Measurements from ENCODE around the gene DLX3. TPM values are rescaled to one million over a fixed set of nuclear protein-coding genes. Genes with fewer than 3 reads are reported as not detected.

Gene DLX3
- polyA plus RNA-seq, 1 donor from 2014 or later, result not detected

DNA sequence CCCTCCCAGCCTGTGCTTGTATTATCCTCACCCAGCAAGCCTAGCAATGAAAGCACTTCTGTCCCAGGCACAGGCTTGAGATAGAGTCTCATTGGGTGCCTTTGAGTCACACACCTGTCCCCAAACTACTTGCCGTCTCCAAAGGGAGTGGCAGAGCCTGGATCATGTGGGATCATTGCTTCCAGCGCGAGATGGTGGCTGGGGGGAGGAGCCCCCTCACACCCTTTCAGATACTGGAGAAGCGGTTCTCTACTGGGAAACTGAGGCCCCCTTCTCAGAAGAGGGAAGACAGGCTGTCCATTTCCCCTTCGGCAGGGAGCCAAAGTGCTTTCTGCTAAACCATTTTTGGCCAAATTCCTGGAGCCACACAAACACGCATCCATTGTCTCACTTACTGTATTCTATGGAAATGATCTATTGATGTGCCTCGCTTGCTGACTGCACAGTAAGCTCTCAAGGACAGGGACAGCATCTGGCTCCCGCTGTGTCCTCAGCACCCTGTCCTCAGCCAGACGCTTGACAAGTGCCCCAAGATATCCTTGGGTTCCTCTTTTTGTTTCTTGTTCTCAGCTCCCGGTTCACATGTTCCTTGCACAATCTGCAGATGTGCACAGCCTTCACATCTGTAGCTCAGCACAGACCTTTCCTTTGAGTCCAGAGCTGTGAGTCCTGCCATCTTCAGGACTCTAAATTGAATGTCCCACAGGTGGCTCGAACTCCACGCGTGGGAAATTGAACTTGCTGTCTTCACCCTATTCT lies 26.0 kb upstream of the DLX3 start:
- Histone ChIP-seq H3K9me2 (ENCODE audit: insufficient read depth, low read length) (no peaks in the 10 kb centered on the region), H3K27me3 (ENCODE audit: insufficient read depth, low read depth, low read length) (no peaks in the 10 kb centered on the region), H3K36me3 (ENCODE audit: insufficient read depth, low read length) (no peaks in the 10 kb centered on the region), H2AFZ (ENCODE audit: low read depth, low read length) (no peak overlapping the region), H3K9ac (ENCODE audit: low read length) (no peak overlapping the region), H4K20me1 (ENCODE audit: insufficient read depth) (no peaks in the 10 kb centered on the region), H3K27ac (ENCODE audit: low read length) (no peak overlapping the region), H3K79me2 (replicated peaks; ENCODE audit: insufficient read depth, low read length) (no peaks in the 10 kb centered on the region), H3K4me3 (ENCODE audit: low read length) (no peak overlapping the region), H3F3A (ENCODE audit: insufficient read depth, low read length, poor library complexity, severe bottlenecking) (no peaks in the 10 kb centered on the region), H3K9me3 (ENCODE audit: low read length) (no peaks in the 10 kb centered on the region), H3K4me2 (ENCODE audit: low read length) (no peak overlapping the region)
- no peak for TF ChIP-seq EP300 (conservative IDR thresholded peaks at IDR 0.05; ENCODE audit: poor library complexity, severe bottlenecking)
- no peak for TF ChIP-seq EZH2 (IDR thresholded peaks at IDR 0.05; ENCODE audit: borderline replicate concordance, insufficient read depth, low read length, poor library complexity, severe bottlenecking)
- TF ChIP-seq RAD21 (conservative IDR thresholded peaks at IDR 0.05), result no peak
- TF ChIP-seq TAF1 (IDR thresholded peaks at IDR 0.05; ENCODE audit: low read depth), result no peak
- TF ChIP-seq MXI1 (conservative IDR thresholded peaks at IDR 0.05; ENCODE audit: poor library complexity, severe bottlenecking), result no peak
- TF ChIP-seq, protein P1, sequence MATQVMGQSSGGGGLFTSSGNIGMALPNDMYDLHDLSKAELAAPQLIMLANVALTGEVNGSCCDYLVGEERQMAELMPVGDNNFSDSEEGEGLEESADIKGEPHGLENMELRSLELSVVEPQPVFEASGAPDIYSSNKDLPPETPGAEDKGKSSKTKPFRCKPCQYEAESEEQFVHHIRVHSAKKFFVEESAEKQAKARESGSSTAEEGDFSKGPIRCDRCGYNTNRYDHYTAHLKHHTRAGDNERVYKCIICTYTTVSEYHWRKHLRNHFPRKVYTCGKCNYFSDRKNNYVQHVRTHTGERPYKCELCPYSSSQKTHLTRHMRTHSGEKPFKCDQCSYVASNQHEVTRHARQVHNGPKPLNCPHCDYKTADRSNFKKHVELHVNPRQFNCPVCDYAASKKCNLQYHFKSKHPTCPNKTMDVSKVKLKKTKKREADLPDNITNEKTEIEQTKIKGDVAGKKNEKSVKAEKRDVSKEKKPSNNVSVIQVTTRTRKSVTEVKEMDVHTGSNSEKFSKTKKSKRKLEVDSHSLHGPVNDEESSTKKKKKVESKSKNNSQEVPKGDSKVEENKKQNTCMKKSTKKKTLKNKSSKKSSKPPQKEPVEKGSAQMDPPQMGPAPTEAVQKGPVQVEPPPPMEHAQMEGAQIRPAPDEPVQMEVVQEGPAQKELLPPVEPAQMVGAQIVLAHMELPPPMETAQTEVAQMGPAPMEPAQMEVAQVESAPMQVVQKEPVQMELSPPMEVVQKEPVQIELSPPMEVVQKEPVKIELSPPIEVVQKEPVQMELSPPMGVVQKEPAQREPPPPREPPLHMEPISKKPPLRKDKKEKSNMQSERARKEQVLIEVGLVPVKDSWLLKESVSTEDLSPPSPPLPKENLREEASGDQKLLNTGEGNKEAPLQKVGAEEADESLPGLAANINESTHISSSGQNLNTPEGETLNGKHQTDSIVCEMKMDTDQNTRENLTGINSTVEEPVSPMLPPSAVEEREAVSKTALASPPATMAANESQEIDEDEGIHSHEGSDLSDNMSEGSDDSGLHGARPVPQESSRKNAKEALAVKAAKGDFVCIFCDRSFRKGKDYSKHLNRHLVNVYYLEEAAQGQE (IDR thresholded peaks at IDR 0.05; ENCODE audit: borderline replicate concordance), result no peak
- TF ChIP-seq, protein P2, sequence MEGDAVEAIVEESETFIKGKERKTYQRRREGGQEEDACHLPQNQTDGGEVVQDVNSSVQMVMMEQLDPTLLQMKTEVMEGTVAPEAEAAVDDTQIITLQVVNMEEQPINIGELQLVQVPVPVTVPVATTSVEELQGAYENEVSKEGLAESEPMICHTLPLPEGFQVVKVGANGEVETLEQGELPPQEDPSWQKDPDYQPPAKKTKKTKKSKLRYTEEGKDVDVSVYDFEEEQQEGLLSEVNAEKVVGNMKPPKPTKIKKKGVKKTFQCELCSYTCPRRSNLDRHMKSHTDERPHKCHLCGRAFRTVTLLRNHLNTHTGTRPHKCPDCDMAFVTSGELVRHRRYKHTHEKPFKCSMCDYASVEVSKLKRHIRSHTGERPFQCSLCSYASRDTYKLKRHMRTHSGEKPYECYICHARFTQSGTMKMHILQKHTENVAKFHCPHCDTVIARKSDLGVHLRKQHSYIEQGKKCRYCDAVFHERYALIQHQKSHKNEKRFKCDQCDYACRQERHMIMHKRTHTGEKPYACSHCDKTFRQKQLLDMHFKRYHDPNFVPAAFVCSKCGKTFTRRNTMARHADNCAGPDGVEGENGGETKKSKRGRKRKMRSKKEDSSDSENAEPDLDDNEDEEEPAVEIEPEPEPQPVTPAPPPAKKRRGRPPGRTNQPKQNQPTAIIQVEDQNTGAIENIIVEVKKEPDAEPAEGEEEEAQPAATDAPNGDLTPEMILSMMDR (IDR thresholded peaks at IDR 0.05; ENCODE audit: poor library complexity, severe bottlenecking), result no peak
- TF ChIP-seq SMC3 (conservative IDR thresholded peaks at IDR 0.05; ENCODE audit: poor library complexity), result no peak
- TF ChIP-seq POLR2AphosphoS5 (IDR thresholded peaks at IDR 0.05), result no peak

DNA sequence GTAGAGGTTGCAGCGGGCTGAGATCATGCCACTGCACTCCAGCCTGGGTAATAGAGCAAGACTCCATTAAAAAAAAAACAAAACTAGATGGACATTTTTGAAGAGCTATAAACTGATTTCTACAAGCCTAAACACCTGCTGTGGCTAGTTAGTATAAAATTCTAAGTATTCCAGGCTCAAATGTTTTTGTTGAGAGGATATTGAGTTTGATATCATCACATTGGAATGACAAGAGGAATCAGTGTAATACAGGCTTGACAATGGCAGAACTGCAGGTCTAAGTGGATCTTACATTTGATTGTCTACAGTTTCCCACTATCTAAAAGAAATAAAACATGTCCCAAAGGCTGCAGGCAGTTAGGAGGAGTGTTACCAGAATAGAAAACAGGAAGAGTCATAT lies 23.9 kb upstream of the DLX3 start:
- no peak overlapping the region for H3K4me2 ChIP-seq (ENCODE audit: low read length)

More for the DNA sequence above, 23.9 kb upstream of the DLX3 start:
- H3K9me3 ChIP-seq (ENCODE audit: low read length), result peaks cover 4% of the 10 kb centered on the region
- H3K27me3 ChIP-seq (ENCODE audit: insufficient read depth, low read depth, low read length), result no peaks in the 10 kb centered on the region
- H3K27ac ChIP-seq (ENCODE audit: low read length), result no peak overlapping the region
- no peak overlapping the region for H3K9ac ChIP-seq (ENCODE audit: low read length)
- no peak overlapping the region for H2AFZ ChIP-seq (ENCODE audit: low read depth, low read length)
- TF ChIP-seq, protein P2 (IDR thresholded peaks at IDR 0.05; ENCODE audit: poor library complexity, severe bottlenecking), result no peak
- TF ChIP-seq EZH2 (IDR thresholded peaks at IDR 0.05; ENCODE audit: borderline replicate concordance, insufficient read depth, low read length, poor library complexity, severe bottlenecking) (no peak), SMC3 (conservative IDR thresholded peaks at IDR 0.05; ENCODE audit: poor library complexity) (no peak), POLR2AphosphoS5 (IDR thresholded peaks at IDR 0.05) (no peak), TAF1 (IDR thresholded peaks at IDR 0.05; ENCODE audit: low read depth) (no peak), MXI1 (conservative IDR thresholded peaks at IDR 0.05; ENCODE audit: poor library complexity, severe bottlenecking) (no peak), RAD21 (conservative IDR thresholded peaks at IDR 0.05) (no peak), EP300 (conservative IDR thresholded peaks at IDR 0.05; ENCODE audit: poor library complexity, severe bottlenecking) (no peak)
- TF ChIP-seq, protein P1 (IDR thresholded peaks at IDR 0.05; ENCODE audit: borderline replicate concordance), result no peak
- H3F3A ChIP-seq (ENCODE audit: insufficient read depth, low read length, poor library complexity, severe bottlenecking), result no peaks in the 10 kb centered on the region
- H3K79me2 ChIP-seq (replicated peaks; ENCODE audit: insufficient read depth, low read length), result no peaks in the 10 kb centered on the region
- no peak overlapping the region for H3K4me3 ChIP-seq (ENCODE audit: low read length)
- no peaks in the 10 kb centered on the region for H4K20me1 ChIP-seq (ENCODE audit: insufficient read depth)
- no peaks in the 10 kb centered on the region for H3K36me3 ChIP-seq (ENCODE audit: insufficient read depth, low read length)
- H3K9me2 ChIP-seq (ENCODE audit: insufficient read depth, low read length), result no peaks in the 10 kb centered on the region

Measured in neural cell (in vitro differentiated cells).